DOHH2 (cell line): ENCODE data around the gene NAA30.
A peak's percentile ranks its signal among the peaks of the same experiment; 100 is the strongest.

Experiments used
- H3F3A ChIP-seq: fragments of 200-600 bp; sonication (generic), shearing (Covaris generic); 2 replicates; pipeline ENCODE4 v1.6.0; 2016; ENCODE audit warnings: antibody characterized with exemption, mild to moderate bottlenecking; ENCODE audit not compliant: control insufficient read depth, insufficient read depth
- H3K27ac ChIP-seq: fragments of 200-600 bp; sonication (generic); 2 replicates; pipeline ENCODE4 v1.5.1; 2014; ENCODE audit warnings: low read depth, mild to moderate bottlenecking, low read length, moderate library complexity
- H3K27me3 ChIP-seq: fragments of 200-600 bp; sonication (generic); 2 replicates; pipeline ENCODE4 v1.6.1; 2014; ENCODE audit warnings: mild to moderate bottlenecking, low read length, mixed read lengths; ENCODE audit not compliant: control insufficient read depth
- H3K36me3 ChIP-seq: fragments of 200-600 bp; sonication (generic); 2 replicates; pipeline ENCODE4 v1.6.1; 2014; ENCODE audit warnings: mild to moderate bottlenecking, low read length, moderate library complexity, mixed read lengths; ENCODE audit not compliant: control insufficient read depth
- H3K4me1 ChIP-seq: fragments of 200-600 bp; sonication (generic); 2 replicates; pipeline ENCODE4 v1.6.1; 2014; ENCODE audit warnings: mild to moderate bottlenecking, low read length, mixed read lengths; ENCODE audit not compliant: control insufficient read depth
- H3K4me2 ChIP-seq: fragments of 200-600 bp; sonication (generic); 2 replicates; pipeline ENCODE4 v1.6.0; 2014; ENCODE audit warnings: mild to moderate bottlenecking, low read length, moderate library complexity
- H3K4me3 ChIP-seq: fragments of 200-600 bp; sonication (generic); 2 replicates; pipeline ENCODE4 v1.5.1; 2014; ENCODE audit warnings: mild to moderate bottlenecking, low read length, mixed read lengths
- H3K79me2 ChIP-seq: fragments of 200-600 bp; sonication (generic); 2 replicates; pipeline ENCODE4 v1.6.1; 2014; ENCODE audit warnings: mild to moderate bottlenecking, low read length, mixed read lengths; ENCODE audit not compliant: control insufficient read depth
- H3K9me2 ChIP-seq: fragments of 200-600 bp; sonication (generic); replicated peaks from 2 replicates; pipeline ENCODE4 v1.6.1; 2014; ENCODE audit warnings: mild to moderate bottlenecking, low read length, mixed read lengths; ENCODE audit not compliant: control insufficient read depth
- H3K9me3 ChIP-seq: fragments of 200-600 bp; sonication (generic); 2 replicates; pipeline ENCODE4 v1.6.1; 2014; ENCODE audit warnings: antibody characterized with exemption, low read length, mixed read lengths; ENCODE audit not compliant: control insufficient read depth, insufficient read depth
- H4K20me1 ChIP-seq: fragments of 200-600 bp; sonication (generic); 2 replicates; pipeline ENCODE4 v1.6.0; 2014; ENCODE audit warnings: low read depth, mild to moderate bottlenecking, antibody characterized with exemption, low read length, moderate library complexity; ENCODE audit not compliant: control insufficient read depth, insufficient read depth
- EZH2phosphoT487 ChIP-seq: fragments of 200-600 bp; sonication (generic); IDR thresholded peaks from 2 replicates; pipeline ENCODE4 v1.6.1; 2017; ENCODE audit warnings: borderline replicate concordance, mild to moderate bottlenecking, antibody characterized with exemption, low read length, moderate library complexity, mixed read lengths
- TF ChIP-seq, protein P1 (sequence below): fragments of 200-600 bp; sonication (generic); IDR thresholded peaks from one replicate; pipeline ENCODE4 v1.5.1; 2014; ENCODE audit warnings: antibody characterized with exemption, mild to moderate bottlenecking, low read depth, low read length; ENCODE audit not compliant: poor library complexity, severe bottlenecking

NAA30 gene

GRCh38 chr14:57464008-57464730 is 73.8 kb downstream of the NAA30 start:
- TF ChIP-seq, protein P1, sequence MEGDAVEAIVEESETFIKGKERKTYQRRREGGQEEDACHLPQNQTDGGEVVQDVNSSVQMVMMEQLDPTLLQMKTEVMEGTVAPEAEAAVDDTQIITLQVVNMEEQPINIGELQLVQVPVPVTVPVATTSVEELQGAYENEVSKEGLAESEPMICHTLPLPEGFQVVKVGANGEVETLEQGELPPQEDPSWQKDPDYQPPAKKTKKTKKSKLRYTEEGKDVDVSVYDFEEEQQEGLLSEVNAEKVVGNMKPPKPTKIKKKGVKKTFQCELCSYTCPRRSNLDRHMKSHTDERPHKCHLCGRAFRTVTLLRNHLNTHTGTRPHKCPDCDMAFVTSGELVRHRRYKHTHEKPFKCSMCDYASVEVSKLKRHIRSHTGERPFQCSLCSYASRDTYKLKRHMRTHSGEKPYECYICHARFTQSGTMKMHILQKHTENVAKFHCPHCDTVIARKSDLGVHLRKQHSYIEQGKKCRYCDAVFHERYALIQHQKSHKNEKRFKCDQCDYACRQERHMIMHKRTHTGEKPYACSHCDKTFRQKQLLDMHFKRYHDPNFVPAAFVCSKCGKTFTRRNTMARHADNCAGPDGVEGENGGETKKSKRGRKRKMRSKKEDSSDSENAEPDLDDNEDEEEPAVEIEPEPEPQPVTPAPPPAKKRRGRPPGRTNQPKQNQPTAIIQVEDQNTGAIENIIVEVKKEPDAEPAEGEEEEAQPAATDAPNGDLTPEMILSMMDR, result no peak
- TF ChIP-seq EZH2phosphoT487, result no peak
- no peaks in the 10 kb centered on the region; the same call in 1 of the 2 replicates for H3K9me2 ChIP-seq
- H3K4me2 ChIP-seq, result peak overlapping the region; percentile 41
- no peaks in the 10 kb centered on the region for H3F3A ChIP-seq
- H3K9me3 ChIP-seq, result no peaks in the 10 kb centered on the region
- H3K36me3 ChIP-seq, result no peaks in the 10 kb centered on the region
- H3K4me1 ChIP-seq, result peaks cover 18% of the 10 kb centered on the region
- H3K4me3 ChIP-seq, result peak overlapping the region; percentile 2
- peak overlapping the region; percentile 22 for H3K27ac ChIP-seq
- H3K79me2 ChIP-seq, result no peaks in the 10 kb centered on the region
- no peaks in the 10 kb centered on the region for H3K27me3 ChIP-seq
- H4K20me1 ChIP-seq, result no peaks in the 10 kb centered on the region
